Cardiac fibroblast (primary cell): Measurements from ENCODE around the gene USH1C.

ENCODE experiments used
- DNase-seq, 2 donors: peaks; one replicate each; pipeline versions ENCODE4 v3.0.0 to v3.0.0-alpha.2; 2010; ENCODE audit warnings: low read depth in 2 of 2
- H3K4me3 ChIP-seq, 2 donors: replicated peaks in 1 of 2; 1 replicate in 1 of 2; 2 replicates in 1 of 2; pipeline ENCODE4 v1.5.1; 2011; ENCODE audit warnings: low read depth in 2 of 2, low read length in 2 of 2, mild to moderate bottlenecking in 2 of 2, moderate library complexity in 1 of 2
- CTCF ChIP-seq: IDR thresholded peaks from one replicate; pipeline ENCODE4 v1.5.1; 2011; ENCODE audit warnings: low read depth, mild to moderate bottlenecking, low read length, inconsistent platforms

Gene USH1C

DNA sequence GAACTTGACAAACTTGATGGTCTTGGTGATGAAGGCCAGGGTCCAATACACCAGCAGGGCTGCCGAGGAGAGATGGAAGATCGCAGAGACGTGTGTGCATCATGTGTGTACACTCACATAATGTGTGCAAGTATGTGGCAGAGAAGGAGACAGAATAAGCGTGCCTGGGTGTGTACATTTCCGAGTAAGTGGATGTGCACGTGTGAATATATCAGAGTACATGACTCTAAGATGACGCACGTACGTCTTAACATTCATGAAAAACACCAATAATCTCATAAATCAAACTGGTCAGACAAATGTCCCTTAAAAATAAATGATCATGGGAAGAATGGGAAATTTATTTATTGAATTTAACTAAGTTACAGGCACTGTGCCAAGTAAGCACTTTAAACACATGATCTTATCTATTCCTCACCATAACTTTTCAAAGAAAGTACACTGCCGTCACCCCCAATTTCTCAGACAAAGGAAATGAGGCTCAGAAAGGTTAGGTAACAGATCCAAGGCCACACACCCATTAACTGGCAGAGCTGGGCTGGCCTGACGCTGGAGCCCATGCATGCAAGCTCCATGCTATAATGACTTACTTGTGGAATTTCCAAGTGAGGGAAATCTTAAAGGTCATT, 80.6 kb downstream of the USH1C start:
- H3K4me3 ChIP-seq: no peak overlapping the region
- DNase-seq: no peak
- no peak for TF ChIP-seq CTCF

- no peak for DNase-seq
- no peak for TF ChIP-seq CTCF
- H3K4me3 ChIP-seq: no peak overlapping the region
Measured at GRCh38 chr11:17462940-17463339, 81.3 kb downstream of the USH1C start.

DNA sequence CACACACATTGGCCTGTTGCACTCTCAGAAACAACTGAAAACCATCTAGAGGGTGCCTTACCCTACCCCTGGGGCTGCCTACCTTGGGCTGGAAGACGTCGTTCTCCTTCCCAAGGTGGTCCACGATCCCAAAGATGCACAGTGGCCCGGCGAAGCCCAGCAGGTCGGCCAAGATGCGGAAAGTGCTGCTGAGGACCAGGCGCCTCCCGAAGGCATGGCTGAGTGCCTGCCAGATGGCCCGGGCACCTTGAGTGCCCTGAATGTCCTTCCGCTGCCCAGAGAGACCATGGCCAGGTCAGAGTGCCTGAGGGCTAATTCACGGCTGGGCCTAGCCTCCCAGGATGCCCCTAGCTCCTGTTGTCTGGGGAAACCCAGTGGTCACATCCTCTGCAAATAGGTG, 83.8 kb downstream of the USH1C start:
- H3K4me3 ChIP-seq: no peak overlapping the region
- TF ChIP-seq CTCF: no peak
- DNase-seq: no peak

- no peak for DNase-seq
- no peak for TF ChIP-seq CTCF
- no peak overlapping the region for H3K4me3 ChIP-seq
Measured at GRCh38 chr11:17459236-17459896, 84.8 kb downstream of the USH1C start.

DNA sequence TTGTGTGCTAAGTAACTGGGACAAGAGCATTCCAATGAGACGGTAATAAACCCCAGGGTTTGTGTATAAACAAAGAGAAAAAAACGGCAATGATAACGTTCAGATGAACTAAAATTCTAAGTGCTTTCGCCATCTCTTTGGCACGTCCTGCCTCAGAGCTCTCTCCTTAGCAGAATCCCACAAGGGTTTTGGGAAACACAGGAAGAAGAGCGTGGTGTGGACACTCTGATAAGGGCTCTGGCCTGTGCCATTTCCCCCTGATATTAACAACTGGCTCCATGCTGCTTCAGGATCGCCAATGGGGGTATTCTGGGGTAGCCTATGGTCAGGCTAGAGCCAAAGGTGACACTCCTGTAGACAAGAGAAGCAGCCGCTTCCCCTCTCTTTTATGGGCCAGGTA, 85.9 kb downstream of the USH1C start:
- no peak for TF ChIP-seq CTCF
- DNase-seq: no peak
- H3K4me3 ChIP-seq: no peak overlapping the region

DNA sequence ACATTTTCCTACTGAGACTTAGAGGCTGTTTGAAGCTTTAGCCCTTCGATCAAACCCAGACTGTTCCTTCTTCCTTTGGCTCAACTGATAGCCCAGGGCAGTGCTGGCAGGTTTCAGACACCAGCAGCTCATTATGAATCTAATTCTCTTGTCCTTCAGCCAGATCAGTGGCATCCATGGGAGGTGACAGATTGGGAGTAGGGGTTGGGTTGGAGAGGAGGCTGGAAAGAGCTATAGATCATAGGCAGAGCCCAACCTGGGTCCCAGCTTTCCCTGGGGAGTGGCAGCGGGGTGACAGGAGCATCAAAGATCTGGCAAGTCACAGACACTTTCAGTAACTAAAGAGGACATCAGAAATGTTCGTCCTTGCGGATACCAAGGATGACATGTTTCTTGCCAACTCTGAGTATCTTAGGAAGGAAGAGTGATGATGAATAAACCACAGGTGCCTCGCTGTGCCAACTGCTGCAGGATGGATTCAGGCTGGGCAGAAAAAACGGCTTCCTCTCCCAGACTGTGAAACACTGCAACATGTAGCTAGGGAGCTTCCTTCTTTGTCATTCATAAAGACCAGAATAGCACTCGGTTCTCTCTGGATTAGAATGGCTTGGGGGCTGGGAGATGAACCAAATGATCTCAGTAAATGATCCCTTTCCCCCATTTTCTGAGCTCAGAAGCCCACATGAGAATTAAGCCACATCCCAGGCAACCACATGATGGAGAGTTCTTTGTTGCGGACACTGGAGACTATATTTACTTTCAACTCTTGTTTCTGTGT, 86.6 kb downstream of the USH1C start:
- DNase-seq: no peak
- TF ChIP-seq CTCF: no peak
- no peak overlapping the region for H3K4me3 ChIP-seq
